Trophoblast cell (in vitro differentiated cells and primary cell): ENCODE results near the gene CDHR1.

Experiments used
- DNase-seq, 2 donors: peaks; one replicate each; pipeline ENCODE4 v3.0.0-alpha.2; 2016
- H2AFZ ChIP-seq: 2 replicates; pipeline ENCODE4 v1.6.1; 2013; ENCODE audit warnings: low read length, moderate library complexity, mild to moderate bottlenecking; ENCODE audit not compliant: insufficient read depth, poor library complexity
- H2AK5ac ChIP-seq: 2 replicates; pipeline ENCODE4 v1.6.1; 2013; ENCODE audit warnings: mild to moderate bottlenecking, low read length
- H2BK120ac ChIP-seq: 2 replicates; pipeline ENCODE4 v1.6.1; 2013; ENCODE audit warnings: low read length, mild to moderate bottlenecking, moderate library complexity; ENCODE audit not compliant: insufficient read depth, poor library complexity
- H2BK12ac ChIP-seq: 2 replicates; pipeline ENCODE4 v1.6.1; 2013; ENCODE audit warnings: mild to moderate bottlenecking, low read length, moderate library complexity
- H2BK5ac ChIP-seq: 2 replicates; pipeline ENCODE4 v1.6.1; 2013; ENCODE audit warnings: low read length, low read depth, moderate library complexity, mild to moderate bottlenecking; ENCODE audit not compliant: poor library complexity
- H3K14ac ChIP-seq: 2 replicates; pipeline ENCODE4 v1.6.1; 2013; ENCODE audit warnings: mild to moderate bottlenecking, low read length
- H3K18ac ChIP-seq: 2 replicates; pipeline ENCODE4 v1.6.1; 2013; ENCODE audit warnings: mild to moderate bottlenecking, low read length
- H3K23ac ChIP-seq: 2 replicates; pipeline ENCODE4 v1.6.1; 2013; ENCODE audit warnings: low read length
- H3K27ac ChIP-seq: 2 replicates; pipeline ENCODE4 v1.5.1; 2013; ENCODE audit warnings: low read depth, mild to moderate bottlenecking, inconsistent platforms, low read length, moderate library complexity
- H3K27me3 ChIP-seq: 2 replicates; pipeline ENCODE4 v1.6.1; 2013; ENCODE audit warnings: inconsistent platforms, mild to moderate bottlenecking, low read length, moderate library complexity; ENCODE audit not compliant: insufficient read depth
- H3K36me3 ChIP-seq, 2 experiments: 1 replicate in 1 of 2; 2 replicates in 1 of 2; pipeline ENCODE4 v1.6.1; 2013; ENCODE audit warnings: low read length in 2 of 2, mild to moderate bottlenecking in 2 of 2, moderate library complexity in 1 of 2; ENCODE audit not compliant: insufficient read depth in 2 of 2, control insufficient read depth in 1 of 2
- H3K4ac ChIP-seq: 2 replicates; pipeline ENCODE4 v1.6.1; 2013; ENCODE audit warnings: low read depth, mild to moderate bottlenecking, low read length, moderate library complexity
- H3K4me1 ChIP-seq, 2 experiments: 1 replicate in 1 of 2; 2 replicates in 1 of 2; pipeline ENCODE4 v1.6.1; 2013; ENCODE audit warnings: low read length in 2 of 2, mild to moderate bottlenecking in 2 of 2, moderate library complexity in 1 of 2; ENCODE audit not compliant: insufficient read depth in 2 of 2, control insufficient read depth in 1 of 2
- H3K4me2 ChIP-seq: 2 replicates; pipeline ENCODE4 v1.6.1; 2013; ENCODE audit warnings: inconsistent platforms, mild to moderate bottlenecking, low read length, moderate library complexity
- H3K4me3 ChIP-seq: 2 replicates; pipeline ENCODE4 v1.5.1; 2013; ENCODE audit warnings: mild to moderate bottlenecking, low read depth, low read length, inconsistent platforms
- H3K79me1 ChIP-seq: one replicate; pipeline ENCODE4 v1.6.1; 2013; ENCODE audit warnings: low read length
- H3K79me2 ChIP-seq: 2 replicates; pipeline ENCODE4 v1.6.1; 2013; ENCODE audit warnings: low read length, mild to moderate bottlenecking; ENCODE audit not compliant: control insufficient read depth, insufficient read depth, poor library complexity
- H3K9ac ChIP-seq: 2 replicates; pipeline ENCODE4 v1.6.1; 2013; ENCODE audit warnings: mild to moderate bottlenecking, low read length
- H3K9me3 ChIP-seq: 2 replicates; pipeline ENCODE4 v1.6.1; 2013; ENCODE audit warnings: low read depth, mild to moderate bottlenecking, control low read depth, inconsistent platforms, low read length; ENCODE audit not compliant: insufficient read depth
- H4K12ac ChIP-seq: 2 replicates; pipeline ENCODE4 v1.6.1; 2013; ENCODE audit warnings: low read depth, mild to moderate bottlenecking, low read length, moderate library complexity
- H4K8ac ChIP-seq: 2 replicates; pipeline ENCODE4 v1.6.1; 2013; ENCODE audit warnings: low read depth, mild to moderate bottlenecking, low read length, moderate library complexity
- H4K91ac ChIP-seq: one replicate; pipeline ENCODE4 v1.6.1; 2013; ENCODE audit warnings: low read depth, mild to moderate bottlenecking, low read length, moderate library complexity
- WGBS: extraction: QIAGEN DNeasy Blood & Tissue Kit; methylation state at CpG from one replicate; pipeline ENCODE4 v1.1.7; 2013; ENCODE audit warnings: missing lambda C conversion rate; ENCODE audit not compliant: insufficient read length, insufficient coverage; ENCODE audit errors: extremely low coverage; 5-methylcytosine and 5-hydroxymethylcytosine counted together

Gene CDHR1

GRCh38 chr10:84205853-84206525 lies 11.7 kb downstream of the CDHR1 start:
- H3K4me3 ChIP-seq, result no peak overlapping the region
- no peak overlapping the region for H2AK5ac ChIP-seq
- no peak overlapping the region for H3K18ac ChIP-seq
- no peak overlapping the region for H2BK12ac ChIP-seq
- H3K9me3 ChIP-seq, result no peaks in the 10 kb centered on the region
- H3K4me1 ChIP-seq, result no peaks in the 10 kb centered on the region
- no peak overlapping the region for H4K91ac ChIP-seq
- no peak overlapping the region for H3K23ac ChIP-seq
- H3K9ac ChIP-seq, result no peak overlapping the region
- no peaks in the 10 kb centered on the region for H3K36me3 ChIP-seq
- H4K12ac ChIP-seq, result no peak overlapping the region
- H3K79me1 ChIP-seq, result no peaks in the 10 kb centered on the region
- no peak overlapping the region for H4K8ac ChIP-seq
- no peaks in the 10 kb centered on the region for H3K27me3 ChIP-seq
- no CpG with 5 or more reads among the region's 6 CpGs for WGBS
- no peak overlapping the region for H2BK120ac ChIP-seq
- DNase-seq, result no peak
- no peak overlapping the region for H3K27ac ChIP-seq
- no peak overlapping the region for H2AFZ ChIP-seq
- H2BK5ac ChIP-seq, result no peak overlapping the region
- H3K14ac ChIP-seq, result no peak overlapping the region
- H3K79me2 ChIP-seq, result no peaks in the 10 kb centered on the region
- no peak overlapping the region for H3K4me2 ChIP-seq
- H3K4ac ChIP-seq, result no peak overlapping the region

- Histone ChIP-seq H3K4ac (no peak overlapping the region), H2AFZ (no peak overlapping the region), H3K4me3 (no peak overlapping the region), H3K9ac (no peak overlapping the region), H2BK12ac (no peak overlapping the region), H3K4me1 (no peaks in the 10 kb centered on the region), H3K36me3 (no peaks in the 10 kb centered on the region), H2AK5ac (no peak overlapping the region), H3K9me3 (peaks cover 2% of the 10 kb centered on the region), H4K8ac (no peak overlapping the region), H3K4me2 (no peak overlapping the region), H3K27ac (no peak overlapping the region), H3K79me1 (no peaks in the 10 kb centered on the region), H3K79me2 (no peaks in the 10 kb centered on the region), H3K18ac (no peak overlapping the region), H3K27me3 (no peaks in the 10 kb centered on the region), H4K91ac (no peak overlapping the region), H3K14ac (no peak overlapping the region), H2BK5ac (no peak overlapping the region), H3K23ac (no peak overlapping the region), H4K12ac (no peak overlapping the region), H2BK120ac (no peak overlapping the region)
- WGBS, result no CpG with 5 or more reads among the region's 10 CpGs
- no peak for DNase-seq
Observed at GRCh38 chr10:84208023-84208422, 13.7 kb downstream of the CDHR1 start.

- Histone ChIP-seq H3K4me3 (no peak overlapping the region), H2AK5ac (no peak overlapping the region), H3K27ac (no peak overlapping the region), H3K9ac (no peak overlapping the region), H4K91ac (no peak overlapping the region), H3K4me2 (no peak overlapping the region), H4K12ac (no peak overlapping the region), H3K4ac (no peak overlapping the region), H2BK12ac (no peak overlapping the region), H3K79me1 (no peaks in the 10 kb centered on the region), H2BK5ac (no peak overlapping the region), H2AFZ (no peak overlapping the region), H3K36me3 (no peaks in the 10 kb centered on the region), H3K79me2 (no peaks in the 10 kb centered on the region), H3K23ac (no peak overlapping the region), H3K4me1 (no peaks in the 10 kb centered on the region), H3K27me3 (no peaks in the 10 kb centered on the region), H3K9me3 (peaks cover 2% of the 10 kb centered on the region), H4K8ac (no peak overlapping the region), H2BK120ac (no peak overlapping the region), H3K14ac (no peak overlapping the region), H3K18ac (no peak overlapping the region)
- WGBS, result no CpG with 5 or more reads among the region's 2 CpGs
- DNase-seq, result no peak
Observed at GRCh38 chr10:84211566-84211965, 17.2 kb downstream of the CDHR1 start.

GRCh38 chr10:84212014-84212413 lies 17.7 kb downstream of the CDHR1 start:
- H2AFZ ChIP-seq, result no peak overlapping the region
- H3K27me3 ChIP-seq, result no peaks in the 10 kb centered on the region
- H3K9ac ChIP-seq, result no peak overlapping the region
- no peak overlapping the region for H2BK12ac ChIP-seq
- H3K9me3 ChIP-seq, result peaks cover 2% of the 10 kb centered on the region
- H2BK5ac ChIP-seq, result no peak overlapping the region
- no peak overlapping the region for H3K23ac ChIP-seq
- H3K18ac ChIP-seq, result no peak overlapping the region
- H4K8ac ChIP-seq, result no peak overlapping the region
- no peak overlapping the region for H3K27ac ChIP-seq
- no peak overlapping the region for H2BK120ac ChIP-seq
- no peak overlapping the region for H3K4me3 ChIP-seq
- H3K4me2 ChIP-seq, result no peak overlapping the region
- H2AK5ac ChIP-seq, result no peak overlapping the region
- H3K14ac ChIP-seq, result no peak overlapping the region
- no peak overlapping the region for H3K4ac ChIP-seq
- no peaks in the 10 kb centered on the region for H3K4me1 ChIP-seq
- no peaks in the 10 kb centered on the region for H3K36me3 ChIP-seq
- no peak overlapping the region for H4K12ac ChIP-seq
- WGBS, result no CpG with 5 or more reads among the region's 5 CpGs
- H3K79me2 ChIP-seq, result no peaks in the 10 kb centered on the region
- DNase-seq, result no peak
- no peaks in the 10 kb centered on the region for H3K79me1 ChIP-seq
- no peak overlapping the region for H4K91ac ChIP-seq
